K562 (cell line): ENCODE results near the gene WDFY2. TPM values are rescaled to one million over a fixed set of nuclear protein-coding genes. Genes with fewer than 3 reads are reported as not detected.

ENCODE experiments used
- ATAC-seq: fragments of 200-7000 bp; cut with Tn5 transposase; 3 replicates; pipeline ENCODE4 v1.9.1; 2020; ENCODE audit warnings: moderate library complexity
- BruUV-seq: library from RNA; stranded (reverse); fragments of 400-500 nt; replicated peaks from 2 replicates; lab custom pipeline; 2021; lab: Mats Ljungman, UMichigan
- CTCF ChIA-PET: fragments of 300-600 bp; formaldehyde crosslinking; extraction: SDS; loops from one replicate; lab custom pipeline; 2021; ENCODE audit warnings: low intra/inter-chr PET ratio; lab: Yijun Ruan, JAX
- POLR2A ChIA-PET: fragments of 300-600, 350-650 bp; sonication (Branson Sonifier 250); formaldehyde crosslinking; extraction: SDS; loops from one replicate; lab custom pipeline; 2021; ENCODE audit warnings: antibody characterized with exemption, inconsistent platforms; lab: Yijun Ruan, JAX
- DNase-seq, 4 experiments: peaks; one replicate each; pipeline versions ENCODE4 v3.0.0 to v3.0.0-alpha.2; 2011 to 2018; ENCODE audit warnings: low spot score in 3 of 4, mixed read lengths in 3 of 4; ENCODE audit errors: extremely low read depth in 1 of 4
- FAIRE-seq: peaks from 2 replicates; lab custom pipeline; 2011; peaks lifted over from hg19 to GRCh38; lab: Jason Lieb, UNC
- H2AFZ ChIP-seq: 2 replicates; pipeline ENCODE4 v1.6.0; 2011; ENCODE audit warnings: low read depth, low read length, control low read depth, inconsistent platforms
- H3K27ac ChIP-seq: fragments of 200-600 bp; 3 replicates; pipeline ENCODE4 v1.8.0; 2011; ENCODE audit warnings: low read depth, mild to moderate bottlenecking, control low read depth, inconsistent platforms, low read length, moderate library complexity, mixed read lengths; ENCODE audit errors: extremely low read depth
- H3K27me3 ChIP-seq, 2 experiments: fragments of 300-600 bp in 1 of 2; 2 replicates in 1 of 2; 3 replicates in 1 of 2; pipeline versions ENCODE4 v1.6.0 to v1.8.0; 2011; ENCODE audit warnings: inconsistent platforms in 2 of 2, low read length in 2 of 2, mild to moderate bottlenecking in 1 of 2, mixed read lengths in 1 of 2, moderate library complexity in 1 of 2; ENCODE audit not compliant: control insufficient read depth in 2 of 2, insufficient read depth in 2 of 2
- H3K36me3 ChIP-seq: fragments of 300-600 bp; 3 replicates; pipeline ENCODE4 v1.8.0; 2011; ENCODE audit warnings: mild to moderate bottlenecking, low read length, inconsistent platforms; ENCODE audit not compliant: control insufficient read depth, insufficient read depth
- H3K4me1 ChIP-seq, 2 experiments: fragments of 200-600 bp in 1 of 2; replicated peaks in 1 of 2; 2 replicates in 1 of 2; 3 replicates in 1 of 2; pipeline versions ENCODE4 v1.5.1 to v1.8.0; 2011; ENCODE audit warnings: inconsistent platforms in 2 of 2, low read length in 2 of 2, mild to moderate bottlenecking in 1 of 2, mixed read lengths in 1 of 2, moderate library complexity in 1 of 2; ENCODE audit not compliant: control insufficient read depth in 2 of 2, insufficient read depth in 2 of 2
- H3K4me2 ChIP-seq: 2 replicates; pipeline ENCODE4 v1.6.1; 2011; ENCODE audit warnings: low read length, control low read depth, inconsistent platforms, mixed read lengths; ENCODE audit not compliant: insufficient read depth
- H3K4me3 ChIP-seq: fragments of 200-600 bp; sonication (generic), shearing (Covaris generic); 2 replicates; pipeline ENCODE4 v1.5.1; 2016; ENCODE audit warnings: control low read depth, inconsistent platforms
- H3K79me2 ChIP-seq: fragments of 200-600 bp; 3 replicates; pipeline ENCODE4 v1.8.0; 2011; ENCODE audit warnings: low read length, inconsistent platforms; ENCODE audit not compliant: control insufficient read depth, insufficient read depth
- H3K9ac ChIP-seq, 2 experiments: 2 replicates each; pipeline versions ENCODE4 v1.6.0 to v1.6.1; 2011; ENCODE audit warnings: low read depth in 2 of 2, low read length in 2 of 2, control low read depth in 1 of 2, inconsistent platforms in 1 of 2, mild to moderate bottlenecking in 1 of 2, mixed read lengths in 1 of 2; ENCODE audit not compliant: insufficient read depth in 1 of 2
- H3K9me1 ChIP-seq: one replicate; pipeline ENCODE4 v1.6.0; 2011; ENCODE audit warnings: inconsistent platforms, mild to moderate bottlenecking, low read length, moderate library complexity; ENCODE audit not compliant: control insufficient read depth, insufficient read depth
- H3K9me3 ChIP-seq: replicated peaks from 2 replicates; pipeline ENCODE4 v1.5.1; 2011; ENCODE audit warnings: low read depth, low read length, inconsistent platforms; ENCODE audit not compliant: control insufficient read depth, insufficient read depth
- H4K20me1 ChIP-seq: replicated peaks from 2 replicates; pipeline ENCODE4 v1.6.1; 2011; ENCODE audit warnings: low read length, inconsistent platforms, mixed read lengths; ENCODE audit not compliant: control insufficient read depth, insufficient read depth
- HMGN3 ChIP-seq: IDR thresholded peaks from 2 replicates; pipeline ENCODE4 v1.6.1; 2011; ENCODE audit warnings: borderline replicate concordance, low read depth, mild to moderate bottlenecking, mixed read lengths, low read length; ENCODE audit not compliant: insufficient read length; ENCODE audit errors: extremely low read depth
- KLF13 ChIP-seq: fragments of 450-650 bp; IDR thresholded peaks from 2 replicates; pipeline ENCODE4 v1.6.1; 2016; ENCODE audit warnings: missing genetic modification characterization, low read depth, mild to moderate bottlenecking, missing compliant biosample characterization, moderate library complexity, borderline replicate concordance
- NR2C2 ChIP-seq, 2 experiments: fragments of 200-800 bp in 1 of 2; sonication (Bioruptor generic) in 1 of 2; sonication (generic) in 1 of 2; formaldehyde crosslinking in 1 of 2; IDR thresholded peaks; 2 replicates each; pipeline versions ENCODE4 v1.6.1 to v1.8.0; 2016 to 2022; ENCODE audit warnings: mild to moderate bottlenecking in 1 of 2, missing compliant biosample characterization in 1 of 2, missing genetic modification characterization in 1 of 2, missing genetic modification reagents in 1 of 2
- SPI1 ChIP-seq: IDR thresholded peaks from 2 replicates; pipeline ENCODE4 v1.6.1; 2011; ENCODE audit warnings: low read depth, low read length, control low read depth, borderline replicate concordance
- SRSF9 ChIP-seq: fragments of 200-400 bp; formaldehyde crosslinking; IDR thresholded peaks from 2 replicates; pipeline ENCODE4 v1.6.1; 2017; ENCODE audit warnings: low read depth, low read length, borderline replicate concordance
- WGBS: fragments of 100-300 bp; shearing (Covaris generic); methylation state at CpG from one replicate; pipeline ENCODE4 v1.1.6; 2016; ENCODE audit warnings: low coverage, mixed read lengths; ENCODE audit not compliant: insufficient coverage; ENCODE audit errors: missing lambda C conversion rate; 5-methylcytosine and 5-hydroxymethylcytosine counted together
- in situ Hi-C: fragments of 300-500 bp; cut with MboI; formaldehyde crosslinking; loops from 4 replicates; pipeline ENCODE4 v1.15.0; 2018; ENCODE audit warnings: inconsistent platforms, mixed read lengths
- intact Hi-C: fragments of 100-400 bp; cut with micrococcal nuclease; formaldehyde crosslinking; loops from 2 replicates; pipeline ENCODE4 v1.14.2; 2022
- polyA plus RNA-seq, 8 experiments: library from polyadenylated mRNA; depleted of rRNA in 4 of 8; stranded (reverse) in 5 of 8; unstranded in 3 of 8; fragments of >200 nt; fragmentation: Nextera tagmentation in 2 of 8; fragmentation: Illumina TruSeq in 1 of 8; extraction: Ambion mirVana in 2 of 8; extraction: Trizol in 1 of 8; gene quantifications; 2 replicates each; pipeline versions ENCODE4 v1.2.1 to v1.2.3, GENCODE V29; 2011 to 2014; ENCODE audit warnings: inconsistent platforms in 1 of 8, missing spikeins in 1 of 8
- total RNA-seq, 7 experiments: library from RNA; depleted of rRNA in 6 of 7; stranded (reverse); fragments of >200 nt in 6 of 7; fragmentation: Illumina TruSeq in 2 of 7; extraction: Trizol in 2 of 7; gene quantifications; 2 replicates each; pipeline versions ENCODE4 v1.2.1 to v1.2.3, GENCODE V29; 2011 to 2021; ENCODE audit warnings: low replicate concordance in 1 of 7
- TF ChIP-seq, protein P1 (sequence below): fragments of 200-800 bp; sonication (Bioruptor generic); IDR thresholded peaks from 2 replicates; pipeline ENCODE4 v1.6.1; 2017; ENCODE audit warnings: missing genetic modification characterization, missing compliant biosample characterization
- TF ChIP-seq, protein P2 (sequence below): IDR thresholded peaks from 2 replicates; pipeline ENCODE4 v1.6.1; 2011; ENCODE audit warnings: borderline replicate concordance, low read depth, mild to moderate bottlenecking, moderate library complexity, low read length; ENCODE audit not compliant: insufficient read depth, poor library complexity, severe bottlenecking

The WDFY2 gene
- total and polyA plus RNA-seq, 9 of the 15 experiments (the other 6 are each of a cell fraction or from before 2014, with no cell fraction given) = 0.66 to 6.4 (median 4.4) TPM

DNA sequence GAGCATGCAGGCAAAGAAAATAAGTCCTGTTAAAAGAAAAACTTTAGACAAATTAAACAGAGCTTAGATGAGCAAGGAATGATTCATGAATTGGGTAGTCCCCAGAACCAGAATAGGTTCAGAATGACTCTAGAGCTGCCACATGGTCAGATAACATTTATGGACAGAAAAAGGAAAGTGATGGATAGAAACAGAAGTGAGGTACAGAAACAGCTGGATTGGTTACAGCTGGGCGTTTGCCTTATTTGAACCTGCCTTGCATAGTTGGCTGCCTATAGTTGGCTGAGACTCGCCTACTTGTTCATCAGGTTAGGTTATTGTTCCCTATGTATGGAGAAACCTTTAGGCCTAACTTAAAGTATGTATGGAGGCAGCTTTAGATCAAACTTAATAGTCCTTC, 35.4 kb downstream of the WDFY2 start:
- H3K4me2 ChIP-seq = no peak overlapping the region
- TF ChIP-seq KLF13 (tag) = no peak
- TF ChIP-seq, all 486 proteins: peak for 0
- H3K27me3 ChIP-seq = no peaks in the 10 kb centered on the region
- no peak overlapping the region for H3K27ac ChIP-seq
- no peaks in the 10 kb centered on the region for H3K9me3 ChIP-seq
- BruUV-seq = no TSS peak
- H3K4me1 ChIP-seq = peaks cover 0 to 4% of the 10 kb centered on the region in 2 experiments; a peak in 2 of 5 replicates
- CTCF ChIA-PET = no interaction called here
- no peaks in the 10 kb centered on the region for H3K79me2 ChIP-seq
- DNase-seq (no peak), ATAC-seq (no peak), FAIRE-seq (no peak)
- H2AFZ ChIP-seq = no peak overlapping the region
- intact Hi-C loops (no loop called here), in situ Hi-C loops (no loop called here)
- H3K9me1 ChIP-seq = no peaks in the 10 kb centered on the region
- no peaks in the 10 kb centered on the region for H3K36me3 ChIP-seq
- no peak overlapping the region for H3K4me3 ChIP-seq
- 70% methylated on average over 2 of the region's 2 CpGs for WGBS
- no peak overlapping the region for H3K9ac ChIP-seq
- POLR2A ChIA-PET = interaction anchor here (1.3 to 1.4 kb wide), 2 partner anchors 13 to 15 kb away, joined by 3 to 4 read pairs; no protein-coding TSS in a partner anchor
- H4K20me1 ChIP-seq = no peaks in the 10 kb centered on the region

DNA sequence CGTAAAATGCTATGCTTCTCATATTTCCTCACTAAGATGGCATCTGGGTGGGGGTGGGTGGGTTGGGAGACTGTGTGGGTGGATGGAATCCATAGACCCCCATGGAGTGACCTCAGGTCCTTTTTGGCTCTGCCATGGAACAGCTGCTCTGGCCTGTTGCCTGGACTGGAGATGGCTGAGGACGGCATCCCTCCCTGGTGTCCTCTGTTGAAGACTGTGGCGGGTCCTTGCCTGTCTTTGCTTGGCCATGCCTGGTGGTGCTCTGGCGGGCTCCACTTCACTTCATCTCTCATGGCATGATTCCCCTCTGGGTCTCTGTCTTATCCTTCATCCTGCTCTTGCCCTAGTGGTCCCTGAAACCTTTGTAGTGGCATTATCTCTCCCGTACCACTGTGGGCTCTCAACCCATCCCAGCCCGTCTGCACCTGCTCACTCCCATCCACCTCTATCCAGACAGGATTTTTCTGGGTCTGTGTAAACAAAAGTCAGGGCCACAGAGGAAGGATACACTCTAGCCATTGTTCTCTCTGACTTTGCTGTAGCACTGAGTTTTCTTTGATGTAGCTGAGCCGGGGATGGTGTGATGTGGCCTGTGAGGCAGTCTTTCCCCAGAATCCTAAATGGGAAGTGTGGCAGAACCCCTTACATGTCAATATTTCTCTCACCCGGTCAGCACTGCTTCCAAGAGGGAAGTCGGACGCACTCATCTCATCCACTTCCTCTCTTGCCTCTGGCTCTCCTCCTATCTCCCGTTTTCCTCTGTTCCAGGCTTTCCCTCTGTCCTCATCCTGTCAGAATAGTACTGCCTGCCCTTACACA, 36.1 kb downstream of the WDFY2 start:
- peaks cover 0 to 4% of the 10 kb centered on the region in 2 experiments; a peak in 2 of 5 replicates for H3K4me1 ChIP-seq
- no TSS peak for BruUV-seq

More for the DNA sequence above, 36.1 kb downstream of the WDFY2 start:
- Histone ChIP-seq H3K4me3 (no peak overlapping the region), H3K36me3 (no peaks in the 10 kb centered on the region), H3K9me1 (no peaks in the 10 kb centered on the region), H3K4me2 (no peak overlapping the region), H3K79me2 (no peaks in the 10 kb centered on the region), H4K20me1 (no peaks in the 10 kb centered on the region), H3K9ac (no peak overlapping the region), H3K9me3 (no peaks in the 10 kb centered on the region), H3K27me3 (no peaks in the 10 kb centered on the region), H3K27ac (no peak overlapping the region), H2AFZ (no peak overlapping the region)
- intact Hi-C loops = no loop called here
- CTCF ChIA-PET = no interaction called here
- ATAC-seq (no peak), FAIRE-seq (no peak), DNase-seq (no peak)
- WGBS = 53% methylated on average over 8 of the region's 11 CpGs
- in situ Hi-C loops = no loop called here
- POLR2A ChIA-PET = no interaction called here
- TF ChIP-seq NR2C2 (CRISPR knock-in tag; IDR thresholded peaks at IDR 0.05) = no peak
- TF ChIP-seq NR2C2 (tag; IDR thresholded peaks at IDR 0.05) = no peak
- no peak for TF ChIP-seq HMGN3
- TF ChIP-seq SPI1 = peak; percentile 64; the same call in 1 of the 2 replicates
- TF ChIP-seq, protein P1, sequence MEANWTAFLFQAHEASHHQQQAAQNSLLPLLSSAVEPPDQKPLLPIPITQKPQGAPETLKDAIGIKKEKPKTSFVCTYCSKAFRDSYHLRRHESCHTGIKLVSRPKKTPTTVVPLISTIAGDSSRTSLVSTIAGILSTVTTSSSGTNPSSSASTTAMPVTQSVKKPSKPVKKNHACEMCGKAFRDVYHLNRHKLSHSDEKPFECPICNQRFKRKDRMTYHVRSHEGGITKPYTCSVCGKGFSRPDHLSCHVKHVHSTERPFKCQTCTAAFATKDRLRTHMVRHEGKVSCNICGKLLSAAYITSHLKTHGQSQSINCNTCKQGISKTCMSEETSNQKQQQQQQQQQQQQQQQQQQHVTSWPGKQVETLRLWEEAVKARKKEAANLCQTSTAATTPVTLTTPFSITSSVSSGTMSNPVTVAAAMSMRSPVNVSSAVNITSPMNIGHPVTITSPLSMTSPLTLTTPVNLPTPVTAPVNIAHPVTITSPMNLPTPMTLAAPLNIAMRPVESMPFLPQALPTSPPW (CRISPR knock-in tag) = no peak
- no peak for TF ChIP-seq SRSF9
- TF ChIP-seq, protein P2, sequence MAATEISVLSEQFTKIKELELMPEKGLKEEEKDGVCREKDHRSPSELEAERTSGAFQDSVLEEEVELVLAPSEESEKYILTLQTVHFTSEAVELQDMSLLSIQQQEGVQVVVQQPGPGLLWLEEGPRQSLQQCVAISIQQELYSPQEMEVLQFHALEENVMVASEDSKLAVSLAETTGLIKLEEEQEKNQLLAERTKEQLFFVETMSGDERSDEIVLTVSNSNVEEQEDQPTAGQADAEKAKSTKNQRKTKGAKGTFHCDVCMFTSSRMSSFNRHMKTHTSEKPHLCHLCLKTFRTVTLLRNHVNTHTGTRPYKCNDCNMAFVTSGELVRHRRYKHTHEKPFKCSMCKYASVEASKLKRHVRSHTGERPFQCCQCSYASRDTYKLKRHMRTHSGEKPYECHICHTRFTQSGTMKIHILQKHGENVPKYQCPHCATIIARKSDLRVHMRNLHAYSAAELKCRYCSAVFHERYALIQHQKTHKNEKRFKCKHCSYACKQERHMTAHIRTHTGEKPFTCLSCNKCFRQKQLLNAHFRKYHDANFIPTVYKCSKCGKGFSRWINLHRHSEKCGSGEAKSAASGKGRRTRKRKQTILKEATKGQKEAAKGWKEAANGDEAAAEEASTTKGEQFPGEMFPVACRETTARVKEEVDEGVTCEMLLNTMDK = no peak
